COLO829 (cell line): Measurements from ENCODE around the gene QRFPR.
"Not testable (repeated sequence)": the region's sequence is repeated elsewhere in the genome, so short reads cannot be mapped to it uniquely, and the experiment has no call there.

Experiments
- DNase-seq: peaks from one replicate; pipeline ENCODE4 v3.0.0; 2012; ENCODE audit warnings: low spot score

Gene QRFPR

DNA sequence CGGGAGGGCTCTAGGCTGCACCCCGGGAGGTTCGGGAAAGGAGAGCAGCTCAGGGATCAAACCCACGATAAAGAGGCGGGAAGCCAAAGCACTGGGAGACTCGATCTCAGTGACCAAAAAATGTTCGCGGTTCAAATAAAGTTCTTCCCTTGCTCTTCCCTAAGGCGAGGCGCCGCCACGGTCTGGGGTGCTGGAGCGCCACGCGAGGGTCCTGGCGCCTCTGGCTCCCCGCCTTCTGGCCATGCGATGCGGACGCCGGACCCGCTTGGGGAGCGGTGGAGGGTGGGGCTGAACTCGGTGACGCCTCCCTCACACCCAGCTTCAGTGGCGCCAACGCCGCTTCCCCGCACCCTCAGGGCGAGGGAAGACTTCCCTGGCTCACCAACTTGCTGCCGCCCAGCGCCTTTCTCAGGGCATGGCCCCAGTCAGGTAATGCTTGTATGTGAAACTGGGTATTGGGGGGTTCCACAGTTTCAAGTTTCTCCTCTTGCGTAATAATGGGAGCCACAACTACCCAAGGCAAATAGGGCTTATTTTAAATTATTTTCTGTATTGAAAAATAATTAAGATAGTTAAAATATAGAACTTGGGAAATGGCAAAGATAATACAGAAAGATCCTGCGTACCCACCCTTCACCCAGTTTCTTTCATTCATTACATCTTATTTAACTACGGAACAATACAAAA is at the start of gene QRFPR:
TSS of gene QRFPR (minus strand) at position 243 of the 687 bp plus-strand sequence. CDS start 371 bp downstream, outside the sequence.
- no peak for DNase-seq

DNA sequence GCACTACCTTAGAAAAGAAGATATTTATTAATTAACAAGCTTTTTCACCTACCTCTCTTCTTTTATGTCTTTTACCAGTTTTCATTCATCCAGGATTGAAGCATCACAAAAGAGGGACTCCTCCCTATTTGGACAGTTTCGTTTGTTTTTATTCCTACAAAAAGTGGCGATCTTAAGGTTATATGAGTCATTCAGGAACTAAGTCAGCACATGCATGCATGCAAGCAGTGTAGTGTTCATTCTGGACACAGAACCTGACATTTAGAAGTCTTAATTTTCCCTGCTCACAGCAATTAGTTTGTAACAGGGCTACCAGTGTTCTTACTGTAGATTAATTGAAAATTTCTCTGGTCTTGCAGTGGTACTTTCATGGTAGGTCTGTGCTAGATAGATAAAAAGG is 47.9 kb upstream of the QRFPR start:
- peak; percentile 66 for DNase-seq

DNA sequence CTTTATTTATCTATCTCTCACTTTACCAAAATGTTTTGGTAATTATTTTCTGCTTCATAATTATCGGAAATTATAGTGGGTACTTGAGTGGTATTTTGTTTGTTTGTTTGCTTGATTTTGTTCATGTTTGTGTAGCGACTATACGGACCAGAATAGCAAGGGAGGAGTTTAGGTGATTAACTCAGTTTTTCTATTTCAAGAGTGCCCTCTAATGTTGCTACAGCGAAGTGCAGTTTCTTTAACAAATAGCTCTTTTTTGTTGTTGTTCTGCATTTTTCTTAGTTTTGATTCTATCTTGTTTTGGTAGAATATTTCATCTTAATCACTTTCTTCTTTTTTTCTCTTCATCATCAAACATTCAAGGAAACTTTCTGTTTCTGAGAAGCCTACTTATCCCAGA is 40.8 kb upstream of the QRFPR start:
- DNase-seq: peak; percentile 56

DNA sequence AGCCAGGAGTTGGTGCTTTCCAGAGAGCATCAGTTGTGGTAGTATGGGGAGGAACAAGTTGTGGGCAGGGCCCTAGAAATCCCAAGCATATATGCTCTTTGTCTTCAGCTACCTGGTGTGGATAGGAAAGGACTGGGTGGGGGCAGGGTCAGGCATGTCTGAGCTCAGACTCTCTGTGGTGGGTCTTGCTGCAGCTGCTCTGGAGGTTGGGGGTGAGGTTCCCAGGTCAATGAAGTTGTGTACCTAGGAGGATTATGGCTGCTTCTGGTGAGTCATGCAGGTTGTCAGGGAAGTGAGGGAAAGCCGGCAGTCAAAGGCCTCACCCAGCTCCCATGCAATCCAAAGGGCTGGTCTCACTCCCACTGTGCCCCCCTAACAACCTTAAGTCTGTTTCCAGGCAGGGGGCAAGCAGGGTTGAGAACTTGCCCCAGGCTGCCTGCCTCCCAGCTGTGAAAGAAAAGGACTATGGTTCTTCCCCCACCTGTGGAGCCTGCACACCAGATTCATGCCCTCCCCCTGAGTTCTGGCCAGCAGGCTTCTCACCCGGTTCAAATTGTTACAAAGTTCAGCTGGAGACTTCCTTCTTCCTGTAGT is 30.4 kb upstream of the QRFPR start:
- no peak for DNase-seq

DNA sequence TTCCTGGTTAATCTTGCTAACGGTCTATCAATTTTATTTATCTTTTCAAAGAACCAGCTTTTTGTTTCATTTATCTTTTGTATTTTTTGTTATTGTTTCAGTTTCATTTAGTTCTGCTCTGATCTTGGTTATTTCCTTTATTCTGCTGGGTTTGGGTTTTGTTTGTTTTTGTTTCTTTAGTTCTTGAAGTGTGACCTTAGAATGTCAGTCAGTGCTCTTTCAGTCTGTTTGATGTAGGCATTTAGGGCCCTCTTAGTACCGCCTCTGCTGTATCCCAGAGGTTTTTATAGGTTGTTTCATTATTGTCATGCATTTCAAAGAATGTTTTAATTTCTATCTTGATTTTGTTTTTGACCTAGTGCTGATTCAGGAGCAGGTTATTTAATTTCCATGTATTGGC is 27.7 kb upstream of the QRFPR start:
- DNase-seq: not testable (repeated sequence)

DNA sequence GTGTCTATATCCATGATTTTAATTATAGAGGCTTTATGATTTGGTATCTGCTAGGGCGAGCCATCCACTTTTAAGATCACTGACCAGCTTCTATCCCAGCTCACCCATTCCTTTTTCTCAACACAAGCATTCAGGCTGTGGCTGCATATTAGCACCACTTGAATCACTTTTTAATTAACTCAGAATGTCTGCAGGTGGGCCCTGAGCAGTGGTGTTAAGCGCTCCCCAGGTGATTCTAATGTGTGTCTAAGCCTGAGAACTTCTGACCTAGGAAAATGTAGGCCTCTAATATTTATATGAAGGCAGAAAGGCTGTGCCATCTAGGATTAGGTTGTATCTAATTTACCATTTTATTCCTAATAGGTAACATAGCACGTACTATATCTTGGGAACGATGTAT is 19.8 kb upstream of the QRFPR start:
- DNase-seq: no peak

DNA sequence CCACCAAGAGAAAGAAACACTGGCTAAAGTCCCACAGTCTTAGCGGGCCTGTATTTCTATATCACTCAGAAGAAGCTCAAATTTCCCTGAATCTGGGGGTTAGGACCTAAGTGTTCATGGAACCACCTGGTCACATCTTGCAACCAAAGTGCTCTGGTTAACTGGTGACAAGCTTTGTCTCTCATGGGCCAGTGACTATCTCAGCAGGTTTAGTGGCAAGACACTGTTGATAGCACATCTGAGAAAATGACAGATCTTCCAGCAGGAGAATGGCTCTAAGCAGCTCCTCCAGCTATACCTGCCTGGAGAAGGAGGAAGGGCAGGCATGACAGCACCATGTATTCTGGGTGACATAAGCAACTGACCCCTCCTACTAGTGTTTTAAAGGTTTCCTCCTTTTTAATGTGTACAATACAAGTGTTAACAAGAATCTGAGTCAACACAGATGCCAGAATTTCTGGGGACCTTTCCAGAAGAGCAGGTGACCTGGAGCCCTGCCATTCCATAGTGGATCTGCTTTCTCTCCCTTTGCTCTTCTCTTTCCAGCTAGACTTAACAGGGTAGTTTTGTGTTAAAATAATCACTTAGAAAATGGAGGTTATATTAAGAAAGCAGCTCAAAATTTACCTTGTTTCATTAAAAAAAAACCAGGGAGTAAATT is 17.3 kb upstream of the QRFPR start:
- no peak for DNase-seq

DNA sequence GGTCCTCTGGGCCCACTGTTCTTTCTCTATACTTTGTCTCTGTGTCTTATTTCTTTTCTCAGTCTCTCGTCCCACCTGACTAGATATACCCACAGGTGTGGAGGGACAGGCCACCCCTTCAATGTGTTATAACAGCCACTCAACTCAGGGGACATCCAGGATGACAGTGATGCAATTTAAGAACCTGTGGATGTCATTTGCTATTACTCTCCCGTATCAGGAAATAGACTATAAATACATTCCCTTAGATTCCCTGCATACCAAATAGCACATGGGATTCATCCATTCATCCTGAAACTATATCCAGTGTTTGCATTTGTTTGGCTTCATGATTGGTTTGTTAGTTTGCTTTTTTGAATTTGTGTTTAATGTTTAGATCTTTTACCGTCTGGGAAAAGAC is 16.6 kb upstream of the QRFPR start:
- DNase-seq: no peak

DNA sequence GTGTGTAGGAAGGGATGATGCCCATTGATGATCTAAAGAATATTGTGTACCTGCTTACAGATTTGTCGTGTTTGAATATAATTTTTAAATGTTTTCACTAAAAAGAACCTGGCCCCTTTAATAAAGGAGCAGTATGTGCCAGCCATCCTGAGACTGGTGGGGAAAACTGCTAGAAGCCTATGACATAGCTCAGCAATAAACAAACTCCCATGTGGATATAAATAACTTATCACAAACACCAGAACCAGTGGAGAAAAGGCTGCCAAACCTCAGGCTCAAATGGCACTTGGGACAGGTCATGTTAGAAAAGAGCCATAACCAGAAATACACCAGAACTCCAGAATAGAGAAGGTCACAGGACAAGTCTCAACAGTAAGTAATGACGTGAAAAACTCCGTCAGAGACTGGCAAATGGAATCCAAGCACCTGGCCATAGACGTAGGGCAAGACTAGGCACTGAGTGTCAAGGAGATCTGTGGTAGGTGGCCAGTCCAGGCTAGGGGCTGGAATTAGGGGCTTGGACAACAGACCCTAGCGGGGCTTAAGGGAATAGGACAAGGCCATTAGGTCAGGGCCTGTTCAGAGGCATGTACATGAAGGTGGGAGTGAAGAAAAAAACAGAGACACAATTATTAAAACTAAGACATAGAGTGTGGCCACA is 11.7 kb upstream of the QRFPR start:
- no peak for DNase-seq

DNA sequence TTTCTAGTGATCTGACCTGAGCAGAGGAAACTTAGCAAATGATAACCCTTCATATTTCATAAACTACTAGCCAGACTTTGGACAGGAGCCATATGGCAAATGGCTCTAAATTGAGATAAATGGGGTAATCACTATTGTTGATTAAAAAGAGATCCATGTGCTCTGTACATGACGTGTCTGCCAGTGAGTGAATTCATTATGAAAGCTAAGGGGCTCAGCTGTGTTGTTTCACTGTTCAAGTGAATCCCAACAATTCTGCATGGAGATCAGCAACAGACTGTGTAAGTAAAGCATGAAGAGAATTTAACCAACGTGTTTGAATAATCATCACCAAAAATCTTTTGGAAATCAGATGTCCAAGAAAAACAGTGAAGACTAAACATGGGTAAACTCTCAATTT is 9.5 kb upstream of the QRFPR start:
- no peak for DNase-seq

DNA sequence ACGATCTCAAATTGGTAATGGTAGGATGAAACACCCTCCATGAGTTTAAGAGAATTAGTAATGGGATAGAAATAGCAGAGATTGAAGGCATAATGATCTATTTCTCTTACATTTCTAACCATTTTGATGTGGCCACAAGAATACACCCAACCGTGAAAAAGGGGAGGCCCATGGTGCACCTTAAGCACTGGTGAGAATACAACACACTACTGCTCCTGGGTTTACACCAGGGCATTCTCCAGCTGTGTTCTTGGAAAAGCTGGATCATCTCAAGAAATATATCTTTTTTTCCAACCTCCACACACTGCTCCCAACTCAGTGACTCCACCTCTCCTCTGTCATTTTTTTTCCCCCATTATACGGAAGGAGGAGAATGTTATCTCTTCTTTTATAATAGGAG is 1.5 kb downstream of the QRFPR start:
- DNase-seq: no peak

DNA sequence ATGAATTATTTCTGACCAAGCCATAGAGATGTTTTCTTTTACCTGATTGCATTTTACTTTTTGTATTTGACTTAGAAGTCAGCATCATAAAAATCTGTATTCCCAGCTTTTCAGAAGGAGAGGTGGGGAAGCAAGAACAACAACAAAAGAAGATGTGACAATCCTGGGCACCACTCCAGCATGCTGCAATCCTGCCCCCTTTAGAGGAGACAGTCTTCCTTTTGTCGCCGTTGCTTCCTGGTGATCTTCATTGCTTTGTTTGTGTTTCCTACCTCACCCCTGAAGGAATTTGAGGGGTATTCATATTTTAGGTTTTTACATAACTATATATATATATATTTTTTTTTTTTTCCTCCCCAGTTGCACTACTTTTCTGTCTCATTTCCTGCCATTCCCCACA is 3.7 kb downstream of the QRFPR start:
- DNase-seq: no peak

DNA sequence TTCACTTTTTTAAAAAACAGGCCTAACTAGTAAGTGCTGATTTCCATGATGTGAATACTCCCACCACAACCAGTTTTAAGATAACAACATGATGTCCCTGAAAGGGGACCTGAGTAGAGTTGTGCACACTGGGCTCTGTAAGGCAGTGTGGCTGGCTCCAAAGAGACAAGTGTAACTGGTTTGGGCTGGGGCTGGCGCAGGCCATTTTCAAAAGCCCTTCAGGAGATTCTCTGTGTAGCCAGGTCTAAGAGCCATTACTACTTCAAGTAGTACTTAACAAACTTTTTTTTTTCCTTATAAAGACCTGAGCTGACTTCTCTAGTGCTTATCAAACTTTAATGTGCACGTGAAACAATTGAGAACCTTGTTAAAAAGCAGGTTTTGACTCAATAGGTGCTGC is 4.3 kb downstream of the QRFPR start:
- no peak for DNase-seq

DNA sequence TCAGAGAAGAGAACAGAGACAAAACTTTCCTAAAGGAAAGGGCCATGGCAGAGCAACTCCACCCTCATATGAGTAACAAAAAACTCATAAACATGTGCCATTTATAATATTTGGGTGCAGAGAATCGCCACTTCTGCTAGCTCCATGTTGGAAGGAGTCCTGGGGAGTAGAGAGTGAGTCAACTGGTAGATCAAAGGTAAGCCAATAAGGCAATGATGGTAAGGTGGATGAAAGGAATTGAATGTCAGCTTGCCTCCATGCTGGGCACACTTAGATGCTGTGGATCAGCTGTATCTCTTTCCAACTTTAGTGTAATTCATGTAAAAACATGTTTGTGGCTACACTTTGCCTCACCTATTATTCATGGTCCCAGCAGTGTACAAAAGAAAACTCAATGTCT is 4.7 kb downstream of the QRFPR start:
- no peak for DNase-seq

DNA sequence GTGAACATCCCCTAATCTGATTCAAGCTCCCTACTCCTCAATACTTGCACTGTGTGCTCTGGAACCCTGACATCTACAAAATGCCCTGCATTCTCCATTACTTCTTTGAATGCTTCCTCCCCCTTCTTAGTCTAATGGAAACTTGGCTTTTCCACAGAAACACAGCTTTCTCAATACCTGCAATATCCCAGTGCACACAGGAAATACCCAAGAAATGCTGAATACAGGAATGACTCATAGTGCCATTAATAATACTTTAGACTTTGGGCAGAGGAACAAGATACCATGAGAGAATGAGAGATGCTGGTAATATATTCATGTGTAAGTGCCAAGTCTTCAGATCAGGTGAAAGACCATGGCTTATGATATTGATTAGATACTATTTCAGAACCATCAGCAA is 5.6 kb downstream of the QRFPR start:
- peak; percentile 76 for DNase-seq

DNA sequence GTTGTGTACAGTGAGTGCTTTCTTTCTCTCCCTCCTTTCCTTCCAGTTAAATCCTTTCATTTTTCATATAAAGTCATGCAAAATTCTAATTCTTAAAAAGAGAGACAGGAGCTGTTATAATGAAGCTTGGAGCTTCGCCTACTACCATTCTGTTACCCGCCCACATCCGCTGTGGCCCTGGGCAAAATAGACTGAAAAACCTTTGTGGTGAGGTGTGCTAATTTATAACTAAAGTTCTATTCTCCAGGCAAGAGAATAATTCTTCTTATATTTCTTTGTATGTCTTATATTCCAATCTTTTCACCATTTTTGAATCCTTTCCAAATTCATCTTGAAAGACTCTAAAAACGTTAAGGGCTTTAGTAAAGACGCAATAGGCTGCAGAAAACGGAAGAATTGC is 7.0 kb downstream of the QRFPR start:
- peak; percentile 60 for DNase-seq

DNA sequence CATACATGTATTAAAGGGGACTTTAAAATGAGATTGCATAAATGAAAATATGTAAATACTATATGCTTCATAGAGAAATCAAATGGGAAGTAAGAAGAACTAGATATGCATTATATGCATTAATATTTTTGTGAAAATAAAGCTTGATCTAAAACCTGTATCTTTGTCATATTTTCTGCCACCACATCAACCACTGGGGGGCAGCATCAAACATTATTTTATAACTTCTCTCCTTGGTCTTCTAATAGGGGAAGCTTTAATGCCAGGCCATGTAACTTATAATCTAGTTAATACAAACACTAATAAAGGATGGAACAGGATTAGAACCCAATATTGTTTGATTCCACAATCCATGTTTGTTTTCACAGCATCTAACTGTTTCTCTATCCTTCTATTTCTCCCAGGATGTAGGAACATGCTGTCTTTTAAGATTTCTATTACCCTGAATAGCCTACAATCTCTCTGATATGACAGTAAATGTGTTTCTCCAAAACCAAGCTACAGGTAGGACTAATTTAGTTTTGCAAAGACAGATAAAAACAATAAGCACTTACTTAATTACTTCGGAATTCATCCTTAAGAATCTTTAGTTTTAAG is 10.0 kb downstream of the QRFPR start:
- peak; percentile 42 for DNase-seq

DNA sequence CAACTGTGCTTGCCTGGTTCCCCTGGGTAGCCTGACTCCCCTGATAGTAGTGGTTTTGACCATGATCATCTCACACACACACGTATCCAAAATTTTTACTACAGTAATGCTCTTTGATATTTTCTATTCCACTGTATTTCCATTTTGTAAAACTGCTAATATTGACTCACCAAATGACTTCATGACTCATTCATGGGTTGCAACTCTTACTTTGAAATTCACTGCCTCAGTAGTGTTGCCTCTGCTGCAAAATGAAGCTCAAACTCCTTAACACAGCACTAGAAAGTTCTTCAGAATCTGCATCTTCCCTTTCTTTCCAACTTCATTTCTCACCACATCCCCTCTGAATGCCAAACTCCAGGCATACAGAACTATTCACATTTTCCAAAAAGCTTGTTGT is 20.3 kb downstream of the QRFPR start:
- no peak for DNase-seq

DNA sequence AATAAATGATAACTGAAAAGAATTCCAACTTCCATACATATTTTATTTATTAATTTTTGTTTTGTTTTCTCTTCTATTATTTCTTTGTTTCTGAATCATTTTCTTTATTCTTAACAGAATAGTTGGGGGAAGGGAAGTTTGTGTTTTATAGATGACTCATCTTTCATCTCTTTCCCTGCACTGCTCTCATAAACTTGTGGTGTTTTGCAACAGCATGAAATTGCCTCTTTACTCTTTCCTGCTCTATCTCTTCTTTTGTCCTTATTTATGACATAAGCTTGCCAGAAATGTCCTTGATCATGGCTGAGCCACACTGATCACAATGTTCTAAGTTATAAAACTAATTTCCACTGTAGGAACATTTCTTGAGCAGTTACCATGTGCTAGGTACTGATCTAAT is 22.3 kb downstream of the QRFPR start:
- DNase-seq: peak; percentile 53

DNA sequence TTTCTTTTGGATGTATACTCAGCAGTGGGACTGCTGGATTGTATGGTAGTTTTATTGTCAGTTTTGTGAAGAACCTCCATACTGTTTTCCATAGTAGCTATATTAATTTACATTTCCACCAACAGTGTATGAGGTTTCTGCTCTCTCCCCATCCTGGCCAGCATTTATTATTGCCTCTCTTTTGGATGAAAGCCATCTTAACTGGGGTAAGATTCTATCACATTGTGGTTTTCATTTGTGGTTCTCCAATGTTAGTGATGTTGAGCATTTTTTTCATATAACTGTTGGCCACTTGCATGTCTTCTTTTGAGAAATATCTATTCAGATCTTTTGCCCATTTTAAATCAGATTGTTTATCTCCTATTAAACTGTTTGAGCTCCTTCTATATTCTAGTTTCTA is 27.6 kb downstream of the QRFPR start:
- DNase-seq: no peak

DNA sequence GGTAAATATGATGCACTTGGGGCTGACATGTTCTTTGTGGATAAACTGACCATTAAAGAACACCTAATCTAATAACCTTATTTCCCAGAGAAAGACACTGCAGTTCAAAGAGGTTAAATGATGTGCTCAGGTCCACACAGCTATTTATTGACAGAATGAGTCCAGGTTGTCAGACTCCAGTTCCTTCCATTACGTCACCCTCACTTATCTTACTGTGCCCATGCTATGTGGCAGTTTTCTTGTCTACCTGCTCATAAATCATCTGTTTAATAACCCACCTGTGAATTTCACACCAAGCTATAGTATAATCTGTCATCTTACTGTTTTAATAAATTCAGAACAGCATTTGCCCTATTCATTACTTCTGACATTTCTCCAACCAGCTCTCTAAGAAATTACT is 36.7 kb downstream of the QRFPR start:
- DNase-seq: no peak

DNA sequence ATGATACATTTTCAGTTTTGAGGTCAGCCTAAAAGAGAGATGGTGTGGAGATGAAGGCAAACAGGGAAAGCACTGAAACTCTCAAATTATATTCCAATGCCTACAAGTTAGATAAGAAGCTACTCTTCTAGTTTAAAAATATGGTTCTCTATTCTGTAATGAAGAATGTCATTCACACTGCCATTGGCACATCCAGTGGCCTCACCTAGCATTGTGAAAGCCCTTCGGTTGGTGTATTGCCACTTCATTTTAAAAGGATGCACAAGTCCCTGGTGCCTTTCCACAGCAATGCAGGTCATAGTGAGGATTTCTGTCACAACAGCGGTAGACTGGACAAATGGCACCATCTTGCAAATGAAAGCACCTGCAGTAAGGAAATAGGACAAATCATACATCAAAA is 40.6 kb downstream of the QRFPR start:
- DNase-seq: no peak

DNA sequence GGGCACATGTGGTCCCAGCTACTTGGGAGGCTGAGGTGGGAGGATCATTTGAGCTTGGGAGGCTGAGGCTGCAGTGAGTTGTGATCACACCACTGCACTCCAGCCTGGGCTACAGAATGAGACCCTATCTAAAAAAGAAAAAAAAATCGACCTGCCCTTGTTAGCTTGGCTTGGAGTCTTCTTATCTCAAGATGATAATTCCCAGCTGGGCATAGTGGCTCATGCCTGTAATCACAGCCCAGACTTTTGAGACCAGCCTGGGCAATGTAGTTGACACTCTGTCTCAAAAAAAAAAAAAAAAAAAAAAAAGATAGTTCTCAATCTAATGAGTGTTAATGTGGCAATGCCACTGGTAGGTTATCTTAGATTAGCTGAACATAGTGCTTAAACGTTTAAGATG is 41.0 kb downstream of the QRFPR start:
- no peak for DNase-seq
